ENCODE data around the gene MAMDC4. TPM values are rescaled to one million over a fixed set of nuclear protein-coding genes. Genes with fewer than 3 reads are reported as not detected.

Gene MAMDC4
- total and polyA plus RNA-seq, 2 of the 13 experiments (the other 11 are each of a cell fraction or from before 2014, with no cell fraction given): 6.0 to 6.8 TPM

DNA sequence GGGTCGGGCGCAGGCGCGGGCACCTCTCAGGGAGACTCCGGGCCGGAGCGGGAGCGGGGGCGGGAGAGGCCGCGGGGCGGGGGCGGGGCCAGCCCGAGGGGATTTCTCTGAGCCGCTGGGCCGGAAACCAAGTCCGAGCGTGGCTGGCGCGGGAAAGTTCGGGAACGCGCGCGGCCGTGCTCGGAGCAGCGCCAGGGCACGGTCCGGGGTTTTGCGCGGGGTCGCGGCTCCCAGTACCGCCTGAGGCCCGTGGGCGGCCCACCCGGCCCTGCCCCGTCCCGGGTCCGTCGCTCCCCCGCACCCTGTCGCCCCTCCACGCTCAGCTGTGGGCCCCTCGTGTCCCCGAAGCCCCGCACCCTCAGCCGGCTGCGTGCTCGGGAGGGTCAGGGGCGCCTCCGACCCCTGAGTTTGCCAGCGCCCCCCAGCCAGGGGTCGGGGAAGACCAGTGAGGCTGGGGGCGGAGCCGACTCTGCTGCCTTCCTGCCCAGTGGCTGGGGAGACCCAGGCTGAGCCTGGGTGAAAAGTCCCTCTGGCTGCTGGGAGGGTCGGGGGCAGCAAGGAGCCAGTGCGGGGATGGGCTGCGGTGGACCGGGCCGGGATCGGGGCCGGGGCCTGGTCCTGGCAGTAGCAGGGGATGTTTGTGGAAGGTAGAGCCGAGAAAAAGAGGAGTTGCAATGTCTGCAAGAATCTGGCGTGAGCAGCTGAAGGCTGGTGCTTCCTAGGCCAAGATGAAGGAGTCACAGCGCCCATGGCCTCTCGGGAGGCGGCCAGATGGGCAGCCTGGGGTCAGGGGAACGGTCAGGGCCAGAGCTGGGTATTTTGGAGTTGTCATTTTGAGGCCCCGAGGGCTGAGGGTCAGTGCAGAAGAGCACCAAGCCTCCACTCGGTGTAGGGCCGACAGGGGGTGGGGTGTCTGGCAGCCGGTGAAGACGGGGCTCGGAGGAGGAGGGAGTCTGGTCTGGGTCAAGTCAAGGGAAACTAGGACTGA, 34.8 kb downstream of the MAMDC4 start (continued):
- TF ChIP-seq, protein P1, sequence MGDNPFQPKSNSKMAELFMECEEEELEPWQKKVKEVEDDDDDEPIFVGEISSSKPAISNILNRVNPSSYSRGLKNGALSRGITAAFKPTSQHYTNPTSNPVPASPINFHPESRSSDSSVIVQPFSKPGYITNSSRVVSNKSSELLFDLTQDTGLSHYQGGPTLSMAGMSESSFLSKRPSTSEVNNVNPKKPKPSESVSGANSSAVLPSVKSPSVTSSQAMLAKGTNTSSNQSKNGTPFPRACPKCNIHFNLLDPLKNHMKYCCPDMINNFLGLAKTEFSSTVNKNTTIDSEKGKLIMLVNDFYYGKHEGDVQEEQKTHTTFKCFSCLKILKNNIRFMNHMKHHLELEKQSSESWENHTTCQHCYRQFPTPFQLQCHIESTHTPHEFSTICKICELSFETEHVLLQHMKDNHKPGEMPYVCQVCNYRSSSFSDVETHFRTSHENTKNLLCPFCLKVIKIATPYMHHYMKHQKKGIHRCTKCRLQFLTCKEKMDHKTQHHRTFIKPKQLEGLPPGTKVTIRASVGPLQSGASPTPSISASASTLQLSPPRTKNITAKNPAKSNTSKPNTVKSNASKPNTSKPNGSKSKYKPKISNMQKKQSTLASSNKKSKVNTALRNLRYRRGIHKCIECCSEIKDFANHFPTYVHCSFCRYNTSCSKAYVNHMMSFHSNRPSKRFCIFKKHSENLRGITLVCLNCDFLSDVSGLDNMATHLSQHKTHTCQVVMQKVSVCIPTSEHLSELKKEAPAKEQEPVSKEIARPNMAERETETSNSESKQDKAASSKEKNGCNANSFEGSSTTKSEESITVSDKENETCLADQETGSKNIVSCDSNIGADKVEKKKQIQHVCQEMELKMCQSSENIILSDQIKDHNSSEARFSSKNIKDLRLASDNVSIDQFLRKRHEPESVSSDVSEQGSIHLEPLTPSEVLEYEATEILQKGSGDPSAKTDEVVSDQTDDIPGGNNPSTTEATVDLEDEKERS (CRISPR knock-in tag; IDR thresholded peaks at IDR 0.05): no peak
- TF ChIP-seq NCOA5 (CRISPR knock-in tag; IDR thresholded peaks at IDR 0.05): no peak
- TF ChIP-seq NFYB (CRISPR knock-in tag; IDR thresholded peaks at IDR 0.05): no peak
- no peak for TF ChIP-seq ZNF839 (CRISPR knock-in tag; IDR thresholded peaks at IDR 0.05; ENCODE audit: borderline replicate concordance)
- TF ChIP-seq ZNF180 (CRISPR knock-in tag; IDR thresholded peaks at IDR 0.05; ENCODE audit: borderline replicate concordance, low read depth): no peak
- TF ChIP-seq, protein P2, sequence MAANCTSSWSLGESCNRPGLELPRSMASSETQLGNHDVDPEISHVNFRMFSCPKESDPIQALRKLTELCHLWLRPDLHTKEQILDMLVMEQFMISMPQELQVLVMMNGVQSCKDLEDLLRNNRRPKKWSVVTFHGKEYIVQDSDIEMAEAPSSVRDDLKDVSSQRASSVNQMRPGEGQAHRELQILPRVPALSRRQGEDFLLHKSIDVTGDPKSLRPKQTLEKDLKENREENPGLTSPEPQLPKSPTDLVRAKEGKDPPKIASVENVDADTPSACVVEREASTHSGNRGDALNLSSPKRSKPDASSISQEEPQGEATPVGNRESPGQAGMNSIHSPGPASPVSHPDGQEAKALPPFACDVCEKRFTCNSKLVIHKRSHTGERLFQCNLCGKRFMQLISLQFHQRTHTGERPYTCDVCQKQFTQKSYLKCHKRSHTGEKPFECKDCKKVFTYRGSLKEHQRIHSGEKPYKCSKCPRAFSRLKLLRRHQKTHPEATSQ (CRISPR knock-in tag; IDR thresholded peaks at IDR 0.05; ENCODE audit: borderline replicate concordance): no peak
- TF ChIP-seq, protein P3, sequence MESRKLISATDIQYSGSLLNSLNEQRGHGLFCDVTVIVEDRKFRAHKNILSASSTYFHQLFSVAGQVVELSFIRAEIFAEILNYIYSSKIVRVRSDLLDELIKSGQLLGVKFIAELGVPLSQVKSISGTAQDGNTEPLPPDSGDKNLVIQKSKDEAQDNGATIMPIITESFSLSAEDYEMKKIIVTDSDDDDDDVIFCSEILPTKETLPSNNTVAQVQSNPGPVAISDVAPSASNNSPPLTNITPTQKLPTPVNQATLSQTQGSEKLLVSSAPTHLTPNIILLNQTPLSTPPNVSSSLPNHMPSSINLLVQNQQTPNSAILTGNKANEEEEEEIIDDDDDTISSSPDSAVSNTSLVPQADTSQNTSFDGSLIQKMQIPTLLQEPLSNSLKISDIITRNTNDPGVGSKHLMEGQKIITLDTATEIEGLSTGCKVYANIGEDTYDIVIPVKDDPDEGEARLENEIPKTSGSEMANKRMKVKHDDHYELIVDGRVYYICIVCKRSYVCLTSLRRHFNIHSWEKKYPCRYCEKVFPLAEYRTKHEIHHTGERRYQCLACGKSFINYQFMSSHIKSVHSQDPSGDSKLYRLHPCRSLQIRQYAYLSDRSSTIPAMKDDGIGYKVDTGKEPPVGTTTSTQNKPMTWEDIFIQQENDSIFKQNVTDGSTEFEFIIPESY (CRISPR knock-in tag; IDR thresholded peaks at IDR 0.05): no peak
- TF ChIP-seq, protein P4, sequence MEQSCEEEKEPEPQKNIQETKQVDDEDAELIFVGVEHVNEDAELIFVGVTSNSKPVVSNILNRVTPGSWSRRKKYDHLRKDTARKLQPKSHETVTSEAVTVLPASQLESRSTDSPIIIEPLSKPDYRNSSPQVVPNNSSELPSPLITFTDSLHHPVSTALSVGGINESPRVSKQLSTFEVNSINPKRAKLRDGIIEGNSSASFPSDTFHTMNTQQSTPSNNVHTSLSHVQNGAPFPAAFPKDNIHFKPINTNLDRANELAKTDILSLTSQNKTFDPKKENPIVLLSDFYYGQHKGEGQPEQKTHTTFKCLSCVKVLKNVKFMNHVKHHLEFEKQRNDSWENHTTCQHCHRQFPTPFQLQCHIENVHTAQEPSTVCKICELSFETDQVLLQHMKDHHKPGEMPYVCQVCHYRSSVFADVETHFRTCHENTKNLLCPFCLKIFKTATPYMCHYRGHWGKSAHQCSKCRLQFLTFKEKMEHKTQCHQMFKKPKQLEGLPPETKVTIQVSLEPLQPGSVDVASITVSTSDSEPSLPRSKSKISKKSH (CRISPR knock-in tag; IDR thresholded peaks at IDR 0.05; ENCODE audit: borderline replicate concordance): 0 out of 2 replicates have a peak, but pooled peaks have one; percentile 53
- TF ChIP-seq, protein P5, sequence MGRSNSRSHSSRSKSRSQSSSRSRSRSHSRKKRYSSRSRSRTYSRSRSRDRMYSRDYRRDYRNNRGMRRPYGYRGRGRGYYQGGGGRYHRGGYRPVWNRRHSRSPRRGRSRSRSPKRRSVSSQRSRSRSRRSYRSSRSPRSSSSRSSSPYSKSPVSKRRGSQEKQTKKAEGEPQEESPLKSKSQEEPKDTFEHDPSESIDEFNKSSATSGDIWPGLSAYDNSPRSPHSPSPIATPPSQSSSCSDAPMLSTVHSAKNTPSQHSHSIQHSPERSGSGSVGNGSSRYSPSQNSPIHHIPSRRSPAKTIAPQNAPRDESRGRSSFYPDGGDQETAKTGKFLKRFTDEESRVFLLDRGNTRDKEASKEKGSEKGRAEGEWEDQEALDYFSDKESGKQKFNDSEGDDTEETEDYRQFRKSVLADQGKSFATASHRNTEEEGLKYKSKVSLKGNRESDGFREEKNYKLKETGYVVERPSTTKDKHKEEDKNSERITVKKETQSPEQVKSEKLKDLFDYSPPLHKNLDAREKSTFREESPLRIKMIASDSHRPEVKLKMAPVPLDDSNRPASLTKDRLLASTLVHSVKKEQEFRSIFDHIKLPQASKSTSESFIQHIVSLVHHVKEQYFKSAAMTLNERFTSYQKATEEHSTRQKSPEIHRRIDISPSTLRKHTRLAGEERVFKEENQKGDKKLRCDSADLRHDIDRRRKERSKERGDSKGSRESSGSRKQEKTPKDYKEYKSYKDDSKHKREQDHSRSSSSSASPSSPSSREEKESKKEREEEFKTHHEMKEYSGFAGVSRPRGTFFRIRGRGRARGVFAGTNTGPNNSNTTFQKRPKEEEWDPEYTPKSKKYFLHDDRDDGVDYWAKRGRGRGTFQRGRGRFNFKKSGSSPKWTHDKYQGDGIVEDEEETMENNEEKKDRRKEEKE (IDR thresholded peaks at IDR 0.05): no peak
- no peak for TF ChIP-seq FOXA1 (IDR thresholded peaks at IDR 0.05)
- TF ChIP-seq FOXA1 (CRISPR knock-in tag; IDR thresholded peaks at IDR 0.05): no peak
- TF ChIP-seq KMT2B (CRISPR knock-in tag; IDR thresholded peaks at IDR 0.05): no peak
- peak; percentile 15; the same call in 1 of the 2 replicates for TF ChIP-seq RBFOX2 (IDR thresholded peaks at IDR 0.05; ENCODE audit: low read depth, low read length)
- TF ChIP-seq GATAD1 (CRISPR knock-in tag; IDR thresholded peaks at IDR 0.05): no peak
- TF ChIP-seq KDM1A (CRISPR knock-in tag; IDR thresholded peaks at IDR 0.05): no peak
- TF ChIP-seq, protein P6, sequence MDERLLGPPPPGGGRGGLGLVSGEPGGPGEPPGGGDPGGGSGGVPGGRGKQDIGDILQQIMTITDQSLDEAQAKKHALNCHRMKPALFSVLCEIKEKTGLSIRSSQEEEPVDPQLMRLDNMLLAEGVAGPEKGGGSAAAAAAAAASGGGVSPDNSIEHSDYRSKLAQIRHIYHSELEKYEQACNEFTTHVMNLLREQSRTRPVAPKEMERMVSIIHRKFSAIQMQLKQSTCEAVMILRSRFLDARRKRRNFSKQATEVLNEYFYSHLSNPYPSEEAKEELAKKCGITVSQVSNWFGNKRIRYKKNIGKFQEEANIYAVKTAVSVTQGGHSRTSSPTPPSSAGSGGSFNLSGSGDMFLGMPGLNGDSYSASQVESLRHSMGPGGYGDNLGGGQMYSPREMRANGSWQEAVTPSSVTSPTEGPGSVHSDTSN (CRISPR knock-in tag; IDR thresholded peaks at IDR 0.05): no peak
